Upper lobe of left lung (tissue), 4 donors: ENCODE results near the gene PRAMEF5.
"Not testable (repeated sequence)": the region's sequence is repeated elsewhere in the genome, so short reads cannot be mapped to it uniquely, and the experiment has no call there.

Experiments
- POLR2A ChIP-seq, 4 donors: fragments of 450-650 bp; IDR thresholded peaks; one replicate each; pipeline ENCODE4 v1.5.1; 2016 to 2017; ENCODE audit warnings: antibody characterized with exemption in 4 of 4, mild to moderate bottlenecking in 2 of 4
- TF ChIP-seq, protein P1 (sequence below), 6 experiments: fragments of 450-650 bp in 4 of 6; fragments of 200-600 bp in 2 of 6; sonication (generic) in 2 of 6; IDR thresholded peaks; one replicate each; pipeline ENCODE4 v1.5.1; 2016 to 2019; ENCODE audit warnings: antibody characterized with exemption in 6 of 6

DNA sequence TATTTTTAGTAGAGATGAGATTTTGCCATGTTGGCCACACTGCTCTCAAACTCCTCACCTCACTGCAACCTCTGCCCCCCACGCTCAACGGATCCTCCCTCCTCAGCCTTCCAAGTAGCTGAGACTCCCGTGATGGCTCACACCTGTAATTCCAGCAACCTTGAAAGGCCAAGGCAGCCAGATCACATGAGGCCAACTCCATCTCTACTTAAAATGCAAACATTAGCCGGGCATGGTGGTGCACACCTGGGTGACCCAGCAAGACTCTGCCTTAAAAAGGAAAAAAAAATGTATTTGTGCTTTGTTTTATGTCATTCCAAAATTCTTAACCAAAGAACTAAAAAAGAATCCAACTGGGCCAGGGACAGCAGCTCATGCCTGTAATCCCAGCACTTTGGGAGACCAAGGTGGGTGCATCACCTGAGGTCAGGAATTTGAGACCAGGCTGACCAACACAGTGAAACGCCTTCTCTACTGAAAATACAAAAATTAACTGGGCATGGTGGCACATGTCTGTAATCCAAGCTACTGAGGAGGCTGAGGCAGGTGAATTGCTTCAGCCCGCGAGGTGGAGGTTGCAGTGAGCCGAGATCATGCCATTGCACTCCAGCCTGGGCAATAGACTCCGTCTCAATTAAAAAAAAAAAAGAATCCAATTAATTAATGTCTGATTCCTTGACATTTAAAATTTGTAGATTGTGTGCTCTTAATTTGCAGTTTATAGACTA, 10.3 kb upstream of the PRAMEF5 start:
- TF ChIP-seq, protein P1, sequence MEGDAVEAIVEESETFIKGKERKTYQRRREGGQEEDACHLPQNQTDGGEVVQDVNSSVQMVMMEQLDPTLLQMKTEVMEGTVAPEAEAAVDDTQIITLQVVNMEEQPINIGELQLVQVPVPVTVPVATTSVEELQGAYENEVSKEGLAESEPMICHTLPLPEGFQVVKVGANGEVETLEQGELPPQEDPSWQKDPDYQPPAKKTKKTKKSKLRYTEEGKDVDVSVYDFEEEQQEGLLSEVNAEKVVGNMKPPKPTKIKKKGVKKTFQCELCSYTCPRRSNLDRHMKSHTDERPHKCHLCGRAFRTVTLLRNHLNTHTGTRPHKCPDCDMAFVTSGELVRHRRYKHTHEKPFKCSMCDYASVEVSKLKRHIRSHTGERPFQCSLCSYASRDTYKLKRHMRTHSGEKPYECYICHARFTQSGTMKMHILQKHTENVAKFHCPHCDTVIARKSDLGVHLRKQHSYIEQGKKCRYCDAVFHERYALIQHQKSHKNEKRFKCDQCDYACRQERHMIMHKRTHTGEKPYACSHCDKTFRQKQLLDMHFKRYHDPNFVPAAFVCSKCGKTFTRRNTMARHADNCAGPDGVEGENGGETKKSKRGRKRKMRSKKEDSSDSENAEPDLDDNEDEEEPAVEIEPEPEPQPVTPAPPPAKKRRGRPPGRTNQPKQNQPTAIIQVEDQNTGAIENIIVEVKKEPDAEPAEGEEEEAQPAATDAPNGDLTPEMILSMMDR (IDR thresholded peaks at IDR 0.05) = not testable (repeated sequence)
- TF ChIP-seq POLR2A (IDR thresholded peaks at IDR 0.05) = not testable (repeated sequence)
